Right renal pelvis (tissue), 4 donors: Measurements from ENCODE around the gene ACKR2. TPM values are rescaled to one million over a fixed set of nuclear protein-coding genes. Genes with fewer than 3 reads are reported as not detected.
"Not testable (repeated sequence)": the region's sequence is repeated elsewhere in the genome, so short reads cannot be mapped to it uniquely, and the experiment has no call there.

ENCODE experiments used
- DNase-seq, 4 donors: peaks; one replicate each; pipeline ENCODE4 v3.0.0-alpha.2; 2013; ENCODE audit warnings: low read depth in 4 of 4, low spot score in 3 of 4, missing footprints in 1 of 4
- polyA plus RNA-seq, 4 donors: library from polyadenylated mRNA; unstranded; fragments of 120-200 nt; gene quantifications; one replicate each; pipeline ENCODE4 v1.2.1, GENCODE V29; 2013; ENCODE audit not compliant: insufficient read length in 4 of 4

ACKR2 gene
- polyA plus RNA-seq, 4 donors, result 2.0 to 2.6 (median 2.3) TPM

GRCh38 chr3:42883251-42883930, 74.1 kb downstream of the ACKR2 start:
- DNase-seq, result not testable (repeated sequence)

DNA sequence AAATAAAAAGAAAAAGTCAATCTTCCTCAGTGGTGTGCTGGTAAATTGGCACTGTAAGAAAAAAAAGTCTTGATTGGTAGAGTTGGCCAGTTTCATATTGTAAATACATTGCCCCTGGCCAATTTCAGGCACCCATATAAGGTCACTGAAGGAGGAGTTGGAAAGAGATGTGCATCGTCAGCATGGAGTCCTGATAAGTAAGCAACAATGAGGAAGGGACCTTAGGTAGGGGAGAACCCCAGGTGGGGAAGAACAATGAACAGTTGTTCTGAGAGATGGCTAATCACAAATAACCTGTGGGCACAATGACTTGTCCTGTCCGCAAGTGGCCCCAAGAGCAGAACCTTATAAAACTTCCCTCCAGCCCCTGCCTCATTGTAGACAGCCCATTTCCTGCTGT, 75.1 kb downstream of the ACKR2 start:
- DNase-seq, result no peak

DNA sequence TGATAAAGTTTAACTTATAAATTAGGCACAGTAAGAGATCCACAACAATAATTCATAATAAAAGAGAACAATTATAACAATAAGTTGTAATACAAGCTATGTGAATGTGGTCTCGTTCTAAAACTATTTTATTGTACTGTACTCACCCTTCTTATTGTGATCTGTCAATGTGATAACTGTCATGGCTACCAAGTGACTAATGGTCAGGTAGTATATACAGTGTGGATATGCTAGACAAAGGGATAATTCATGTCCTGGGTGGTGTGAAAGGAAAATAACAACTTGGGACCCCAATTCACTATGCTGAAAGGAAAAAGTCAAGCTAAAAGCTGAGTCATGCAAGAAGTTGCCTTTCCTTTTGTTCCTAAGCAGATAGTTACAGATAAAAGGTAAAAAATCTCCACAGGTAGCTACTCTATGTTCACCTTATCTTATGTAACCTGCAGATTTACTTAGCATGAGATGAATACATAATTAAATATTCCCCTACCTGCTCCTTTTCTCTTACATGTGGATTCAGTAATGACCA, 77.1 kb downstream of the ACKR2 start:
- no peak for DNase-seq

DNA sequence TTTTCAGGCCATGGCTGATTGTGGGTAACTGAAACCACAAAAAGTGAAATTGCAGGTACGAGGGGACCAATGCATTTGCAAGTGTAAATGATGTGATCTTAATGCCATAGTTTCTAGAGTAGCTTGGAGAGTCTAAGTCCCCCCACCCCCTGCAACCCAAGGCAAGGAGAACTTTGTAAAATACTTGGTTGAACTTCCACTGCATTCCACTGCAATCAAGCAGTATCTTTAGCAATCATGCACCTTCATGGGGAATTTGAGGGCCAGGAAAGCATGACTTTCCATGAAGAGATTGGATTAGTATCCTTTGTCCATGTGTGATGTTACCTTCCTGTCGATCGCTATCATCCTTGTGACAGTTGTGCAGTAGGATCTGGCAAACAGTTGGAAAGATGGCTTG, 77.8 kb downstream of the ACKR2 start:
- no peak for DNase-seq

DNA sequence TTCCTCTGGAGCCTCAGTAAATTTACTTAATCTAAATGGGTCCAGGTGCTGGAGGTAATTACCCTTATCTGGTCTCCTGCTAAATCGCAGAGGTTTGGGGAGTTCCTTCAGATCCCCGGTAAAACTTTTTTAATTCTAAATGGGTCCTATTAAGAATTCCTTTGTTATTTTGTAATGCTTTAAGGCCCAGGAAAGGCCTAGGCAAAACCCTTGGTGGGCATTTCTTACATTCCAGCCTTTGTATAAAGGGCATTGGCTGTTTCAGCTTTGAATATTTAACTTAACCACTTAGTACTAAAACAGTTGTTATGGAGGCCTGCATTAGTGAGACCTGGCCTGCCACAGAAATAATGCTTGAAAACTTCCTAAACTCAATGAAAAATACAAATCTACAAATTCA, 81.8 kb downstream of the ACKR2 start:
- DNase-seq, result no peak

GRCh38 chr3:42892169-42892568, 82.9 kb downstream of the ACKR2 start:
- no peak for DNase-seq

GRCh38 chr3:42892807-42893206, 83.6 kb downstream of the ACKR2 start:
- no peak for DNase-seq

- DNase-seq, result no peak
Observed at GRCh38 chr3:42894698-42895579, 85.7 kb downstream of the ACKR2 start.

GRCh38 chr3:42895580-42895868, 86.3 kb downstream of the ACKR2 start:
- DNase-seq, result no peak

DNA sequence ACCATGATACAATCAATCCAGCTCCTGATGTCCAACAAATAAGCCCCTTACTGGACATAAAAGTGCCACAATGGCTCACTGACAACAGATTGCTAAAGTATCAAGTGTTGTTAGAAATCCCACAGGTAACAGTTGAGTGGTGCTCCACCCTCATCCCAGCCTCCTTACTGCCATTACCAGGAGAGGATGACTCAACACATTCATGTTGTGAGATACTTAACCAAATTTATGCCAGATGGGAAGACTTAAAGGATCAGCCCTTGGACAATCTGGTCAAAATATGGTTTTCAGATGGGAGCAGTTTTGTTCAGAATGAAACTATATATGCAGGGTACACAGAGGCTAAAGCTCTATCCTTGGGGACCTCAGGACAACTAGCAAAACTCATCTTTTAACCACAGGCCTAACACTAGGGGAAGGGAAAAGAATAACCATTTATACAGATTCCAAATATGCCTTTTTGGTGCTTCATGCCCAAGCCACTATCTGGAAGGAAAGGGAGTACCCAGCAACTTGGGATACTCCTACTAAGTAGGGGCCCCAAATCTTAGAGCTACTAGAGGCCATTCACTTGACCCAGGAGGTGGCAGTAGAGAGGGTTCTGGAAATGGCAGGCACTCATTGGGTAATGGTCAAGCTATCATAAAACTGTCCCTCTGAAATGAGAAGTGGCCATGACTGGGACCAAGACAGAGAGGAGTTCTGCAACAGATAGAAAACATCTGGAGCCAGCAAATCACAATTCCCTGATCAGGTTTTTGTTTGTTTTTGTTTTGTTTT, 89.8 kb downstream of the ACKR2 start:
- DNase-seq, result no peak

- no peak for DNase-seq
Observed at GRCh38 chr3:42900226-42901072, 91.2 kb downstream of the ACKR2 start.

DNA sequence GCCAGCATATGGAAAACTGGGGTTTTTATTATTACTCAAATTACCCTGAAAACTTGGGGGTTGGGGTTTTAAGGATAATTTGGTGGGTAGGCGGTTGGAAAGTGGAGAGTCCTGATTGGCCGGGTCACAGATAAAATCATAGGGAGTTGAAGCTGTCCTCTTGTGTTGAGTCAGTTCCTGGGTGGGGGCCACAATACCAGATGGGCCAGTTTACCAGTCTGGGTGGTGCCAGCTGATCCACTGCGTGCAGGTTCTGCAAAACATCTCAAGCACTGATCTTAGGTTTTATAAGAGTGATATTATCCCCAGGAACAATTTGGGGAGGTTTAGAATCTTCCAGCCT, 91.8 kb downstream of the ACKR2 start:
- DNase-seq, result no peak

DNA sequence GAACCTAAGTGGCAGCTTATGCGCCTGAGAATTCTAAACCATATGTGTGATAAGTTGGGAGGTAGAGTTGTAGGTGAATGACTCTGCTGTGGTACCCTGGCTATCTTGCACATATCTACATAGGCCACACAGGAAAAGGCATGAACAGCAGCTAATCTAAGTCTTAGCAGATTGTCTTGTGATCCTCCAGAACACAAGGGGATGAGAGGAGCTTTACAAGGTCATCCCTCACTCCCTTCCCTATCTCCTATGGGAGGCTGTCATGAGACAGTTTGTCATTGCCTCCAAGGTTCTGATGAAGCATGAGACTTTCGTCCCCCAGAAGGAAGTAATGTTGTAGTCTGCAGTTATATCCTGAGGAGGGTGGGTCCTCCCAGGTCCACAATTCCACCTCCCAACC, 93.0 kb downstream of the ACKR2 start:
- DNase-seq, result no peak

DNA sequence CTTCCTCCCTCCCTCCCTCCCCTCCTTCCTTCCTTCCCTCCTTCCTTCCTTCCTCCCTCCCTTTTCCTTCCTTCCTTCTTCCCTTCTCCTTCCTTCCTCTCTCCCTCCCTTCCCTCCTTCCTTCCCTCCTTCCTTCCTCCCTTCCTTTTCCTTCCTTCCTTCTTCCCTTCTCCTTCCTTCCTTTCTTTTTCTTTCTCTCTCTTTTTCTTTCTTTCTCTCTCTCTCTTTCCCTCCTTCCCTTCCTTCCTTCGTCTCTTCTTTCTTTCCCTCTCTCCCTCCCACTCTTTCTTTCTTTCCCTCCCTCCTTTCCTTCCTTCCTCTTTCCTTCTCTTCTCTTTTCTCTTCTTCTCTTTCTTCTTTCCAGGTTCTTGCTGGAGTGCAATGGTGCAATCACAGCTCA, 94.8 kb downstream of the ACKR2 start:
- DNase-seq, result no peak

DNA sequence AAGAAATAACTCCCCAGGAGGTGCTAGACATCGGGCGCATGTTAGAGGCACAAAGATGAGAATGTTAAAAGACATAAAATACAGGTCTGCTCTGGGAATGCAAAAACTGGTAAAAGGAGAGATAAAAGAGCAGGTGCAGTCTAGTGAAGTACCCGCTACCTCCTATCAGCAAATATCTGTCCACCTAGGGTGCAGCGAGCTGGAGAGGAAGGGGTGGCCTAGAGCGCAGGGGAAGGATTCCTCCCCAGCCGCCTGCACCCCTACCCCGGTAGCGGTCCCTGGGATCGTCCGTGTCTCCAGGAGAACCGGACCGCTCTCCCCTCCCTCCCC, 96.5 kb downstream of the ACKR2 start:
- DNase-seq, result no peak

DNA sequence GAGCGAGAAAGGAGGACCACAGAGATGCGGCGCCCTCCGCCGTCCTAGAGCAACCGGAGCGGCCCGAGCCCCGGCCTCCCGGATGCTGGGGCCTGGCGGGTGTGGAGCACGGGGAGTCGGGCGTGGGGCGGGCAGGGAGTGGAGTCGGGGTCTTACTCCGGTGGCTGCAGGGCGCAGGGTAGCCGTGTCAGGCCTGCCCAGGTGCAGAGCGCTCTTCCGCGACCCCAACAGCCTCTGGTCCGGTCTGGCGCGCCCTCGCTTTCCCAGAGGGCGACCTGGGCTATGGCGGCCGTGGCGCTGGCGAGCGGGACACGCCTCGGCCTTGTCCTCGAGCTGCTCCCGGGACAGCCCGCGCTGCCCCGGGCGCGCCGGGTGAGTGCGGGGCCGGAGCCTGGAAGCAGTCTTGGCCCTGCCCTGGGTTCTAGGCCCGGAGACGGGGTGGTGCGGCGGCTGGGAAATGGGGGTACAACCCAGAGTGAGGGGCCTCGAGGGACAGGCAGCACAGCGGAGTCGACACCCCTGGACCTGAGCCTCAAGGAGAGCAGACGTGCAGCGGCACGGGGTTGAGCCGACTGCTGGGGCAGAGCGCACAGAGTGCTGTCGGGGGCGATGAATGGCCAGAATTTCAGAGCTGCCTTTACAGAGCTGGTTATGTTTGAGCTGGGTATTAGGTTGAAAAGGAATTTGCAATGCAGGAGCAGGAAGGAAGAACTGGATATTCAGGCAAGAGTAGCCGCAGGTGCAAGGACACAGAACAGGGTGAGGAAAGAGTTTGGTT, 97.0 kb downstream of the ACKR2 start, which contains the start of gene ZNF662:
Gene ZNF662, plus strand, starts transcription at position 73 of the 778 bp plus-strand sequence. CDS start 1,973 bp downstream, outside the sequence.
- peak; percentile 18 to 52 (median 48) for DNase-seq

- no peak for DNase-seq
Observed at GRCh38 chr3:42906848-42907183, 97.6 kb downstream of the ACKR2 start.

- no peak for DNase-seq
Observed at GRCh38 chr3:42908675-42909074, 99.4 kb downstream of the ACKR2 start.

DNA sequence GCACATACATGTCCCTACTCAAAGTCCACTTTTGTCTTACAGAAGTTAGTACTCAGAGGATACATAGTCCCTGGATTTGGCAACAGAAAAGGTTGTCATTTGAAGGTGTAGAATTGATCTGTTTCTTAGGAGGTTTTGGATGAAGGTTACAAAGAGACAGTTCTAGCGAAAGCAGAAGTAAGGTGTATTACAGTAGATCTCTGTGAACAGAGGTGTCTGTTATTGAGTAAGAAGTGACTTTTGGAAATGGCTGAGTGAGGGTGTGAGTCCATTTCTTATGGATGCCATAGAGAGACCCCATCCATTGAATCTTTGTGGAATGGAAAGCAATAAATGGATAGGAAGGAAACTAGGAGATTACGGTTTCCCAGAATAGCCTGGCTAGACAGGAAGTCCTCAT, 102.3 kb downstream of the ACKR2 start:
- DNase-seq, result no peak
